BLaER1 treated with 17β-estradiol and CSF1 and Interleukin-3, amounts not matched to agents 10 nM and 100 nM (cell line): ENCODE results near the gene AOPEP.

Source experiments
- H3K27ac ChIP-seq, 11 experiments: shearing (Covaris generic); formaldehyde crosslinking; 2 replicates each; pipeline ENCODE4 v1.8.1; 2022
- H3K27me3 ChIP-seq, 11 experiments: shearing (Covaris generic); formaldehyde crosslinking; 2 replicates each; pipeline ENCODE4 v1.8.1; 2022
- H3K36me3 ChIP-seq, 11 experiments: shearing (Covaris generic); formaldehyde crosslinking; 2 replicates each; pipeline ENCODE4 v1.8.1; 2022
- H3K4me1 ChIP-seq, 10 experiments: shearing (Covaris generic); formaldehyde crosslinking; 2 replicates each; pipeline ENCODE4 v1.8.1; 2022
- H3K4me2 ChIP-seq, 11 experiments: shearing (Covaris generic); formaldehyde crosslinking; 2 replicates each; pipeline ENCODE4 v1.8.1; 2022
- H3K4me3 ChIP-seq, 10 experiments: shearing (Covaris generic); formaldehyde crosslinking; 2 replicates each; pipeline ENCODE4 v1.8.1; 2022
- H3K9ac ChIP-seq, 11 experiments: shearing (Covaris generic); formaldehyde crosslinking; 2 replicates each; pipeline ENCODE4 v1.8.1; 2022
- H3K9me3 ChIP-seq, 11 experiments: shearing (Covaris generic); formaldehyde crosslinking; replicated peaks in 1 of 11; 2 replicates each; pipeline ENCODE4 v1.8.1; 2022
- H4K20me1 ChIP-seq, 11 experiments: shearing (Covaris generic); formaldehyde crosslinking; 2 replicates each; pipeline ENCODE4 v1.8.1; 2022
- Cebpa-rat ChIP-seq, 11 experiments: shearing (Covaris generic); IDR thresholded peaks; 2 replicates each; pipeline ENCODE4 v1.8.1; 2022

The AOPEP gene

DNA sequence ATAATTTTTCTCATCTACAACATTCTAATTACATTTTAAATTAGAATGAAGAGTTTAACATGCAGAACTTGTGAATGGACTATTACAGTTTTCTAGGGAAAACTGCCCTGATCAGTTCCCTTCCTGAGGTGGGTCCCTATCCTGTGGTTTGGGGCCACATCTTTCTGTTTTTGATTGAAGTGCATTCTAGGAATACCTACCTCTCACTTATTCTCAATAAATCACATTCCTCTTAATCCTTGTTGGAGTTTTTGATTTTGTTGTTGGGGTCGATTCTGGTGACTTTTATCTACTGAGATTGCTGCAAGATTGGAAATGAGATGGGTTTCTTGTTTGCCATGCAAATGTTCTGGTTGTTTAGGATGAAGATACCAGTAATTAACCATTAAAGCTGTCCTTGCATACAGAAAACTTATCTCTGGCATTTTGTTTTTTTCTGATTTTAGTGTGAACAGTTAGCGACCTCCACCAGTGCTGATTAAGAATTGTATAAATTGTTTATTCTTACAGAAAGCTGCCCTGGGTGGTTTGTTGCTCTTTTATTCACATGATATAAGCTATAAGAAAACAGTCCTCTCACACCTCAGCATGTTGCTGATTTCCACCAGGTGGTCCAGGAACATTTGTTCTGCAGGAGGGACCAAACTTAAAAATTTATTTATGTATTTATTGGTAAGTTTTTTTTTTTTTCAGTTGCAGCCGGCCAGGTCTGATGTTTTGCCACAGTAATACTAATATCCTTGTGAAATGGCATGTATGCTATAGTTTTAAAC is 321.1 kb downstream of the AOPEP start:
- H3K4me2 ChIP-seq: peak overlapping the region in 4 of 11 experiments; percentile 78 to 94 (median 80); a peak in 4 of 22 replicates
- 0 out of 22 replicates have a peak, but pooled peaks cover 0 to 4% (median 0%) of the 10 kb centered on the region in 11 experiments for H3K9me3 ChIP-seq
- H3K9ac ChIP-seq: no peak overlapping the region
- H4K20me1 ChIP-seq: peaks cover 0 to 62% (median 40%) of the 10 kb centered on the region in 11 experiments; a peak in 18 of 22 replicates
- TF ChIP-seq Cebpa-rat (IDR thresholded peaks at IDR 0.05): no peak
- no peak overlapping the region; a peak in 1 of 20 replicates for H3K4me3 ChIP-seq
- no peak overlapping the region for H3K27ac ChIP-seq
- peaks cover 0 to 17% (median 5%) of the 10 kb centered on the region in 11 experiments; a peak in 6 of 22 replicates for H3K36me3 ChIP-seq
- peaks cover 0 to 10% (median 6%) of the 10 kb centered on the region in 10 experiments; a peak in 12 of 20 replicates for H3K4me1 ChIP-seq
- peaks cover 41 to 66% (median 59%) of the 10 kb centered on the region in 11 experiments for H3K27me3 ChIP-seq

DNA sequence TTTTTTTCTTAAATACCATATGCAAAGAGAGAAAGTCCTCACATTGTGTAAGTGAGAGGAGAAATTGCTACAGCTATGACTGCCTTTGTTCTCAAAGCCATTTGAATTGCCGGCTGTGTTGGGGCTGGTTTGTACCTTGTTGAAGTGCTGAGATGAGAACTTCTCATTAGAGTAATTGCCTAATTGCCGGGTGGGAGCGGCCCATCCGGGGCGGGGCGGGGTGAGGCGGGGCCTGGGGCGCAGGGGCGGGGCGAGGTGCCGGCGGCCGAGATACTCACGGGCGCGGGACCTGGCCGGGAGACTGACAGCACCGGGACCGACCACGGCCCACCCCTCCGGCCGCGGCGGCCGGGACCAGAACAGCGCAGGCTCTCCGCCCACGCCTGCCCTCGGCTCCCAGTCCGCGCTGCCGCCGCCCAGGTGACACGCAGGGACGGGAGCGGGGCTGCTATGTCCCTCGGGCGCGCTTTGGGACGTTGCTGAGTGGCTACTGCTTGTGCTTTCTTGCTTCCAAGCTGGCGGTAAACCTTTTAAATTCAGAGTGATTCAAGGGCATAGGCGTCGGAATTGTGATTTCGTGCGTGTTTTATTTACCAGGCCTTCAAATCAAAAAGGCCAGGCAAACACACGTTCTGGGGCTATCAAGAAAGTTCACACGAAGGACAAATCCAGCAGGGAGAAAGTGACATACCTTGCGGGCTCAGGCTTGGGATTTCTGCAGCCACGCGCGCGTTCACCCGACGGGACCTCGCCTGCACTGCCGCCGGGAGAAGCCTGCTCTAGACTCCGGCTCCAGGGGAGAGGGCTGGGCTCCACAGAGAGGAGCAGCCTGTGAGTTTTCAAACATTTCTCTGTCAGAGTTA is 322.0 kb downstream of the AOPEP start:
- Histone ChIP-seq H3K4me3 (peak overlapping the region; percentile 45 to 68 (median 56)), H3K27me3 (peaks cover 41 to 66% (median 59%) of the 10 kb centered on the region in 11 experiments), H3K4me1 (peaks cover 0 to 10% (median 6%) of the 10 kb centered on the region in 10 experiments; a peak in 12 of 20 replicates), H3K36me3 (peaks cover 0 to 17% (median 5%) of the 10 kb centered on the region in 11 experiments; a peak in 6 of 22 replicates), H3K9me3 (0 out of 22 replicates have a peak, but pooled peaks cover 0 to 4% (median 0%) of the 10 kb centered on the region in 11 experiments), H3K27ac (no peak overlapping the region), H3K9ac (peak overlapping the region in 8 of 11 experiments; percentile 2 to 65 (median 52); a peak in 12 of 22 replicates), H4K20me1 (peaks cover 0 to 62% (median 40%) of the 10 kb centered on the region in 11 experiments; a peak in 18 of 22 replicates), H3K4me2 (peak overlapping the region; percentile 57 to 95 (median 82))
- TF ChIP-seq Cebpa-rat (IDR thresholded peaks at IDR 0.05): no peak

DNA sequence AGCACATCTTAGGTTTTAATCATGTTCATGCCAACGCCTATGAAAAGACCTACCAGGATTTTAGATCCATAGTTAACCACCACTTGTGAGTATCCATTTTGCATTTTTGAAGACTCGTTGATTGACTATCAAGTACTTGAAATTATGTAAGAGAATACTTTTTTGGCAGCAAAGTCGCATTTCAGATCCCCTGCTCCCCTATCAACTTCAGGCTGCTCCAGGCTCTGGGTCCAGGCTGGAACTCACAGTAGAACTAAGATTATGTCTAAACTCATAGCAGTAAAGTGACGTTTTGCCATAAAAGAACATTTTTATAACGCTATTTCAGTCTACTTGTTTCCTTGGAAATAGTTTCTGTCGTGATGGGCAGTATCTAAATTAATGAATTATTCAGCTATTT is 323.3 kb downstream of the AOPEP start:
- H3K27me3 ChIP-seq: peaks cover 41 to 65% (median 59%) of the 10 kb centered on the region in 11 experiments
- 0 out of 22 replicates have a peak, but pooled peaks cover 0 to 4% (median 0%) of the 10 kb centered on the region in 11 experiments for H3K9me3 ChIP-seq
- H3K4me1 ChIP-seq: peaks cover 0 to 10% (median 6%) of the 10 kb centered on the region in 10 experiments; a peak in 12 of 20 replicates
- peaks cover 0 to 9% (median 0%) of the 10 kb centered on the region in 11 experiments; a peak in 4 of 22 replicates for H3K36me3 ChIP-seq
- no peak overlapping the region for H3K27ac ChIP-seq
- H4K20me1 ChIP-seq: peaks cover 0 to 60% (median 40%) of the 10 kb centered on the region in 11 experiments; a peak in 18 of 22 replicates
- no peak overlapping the region for H3K4me2 ChIP-seq
- TF ChIP-seq Cebpa-rat (IDR thresholded peaks at IDR 0.05): no peak
- H3K9ac ChIP-seq: no peak overlapping the region
- no peak overlapping the region for H3K4me3 ChIP-seq

DNA sequence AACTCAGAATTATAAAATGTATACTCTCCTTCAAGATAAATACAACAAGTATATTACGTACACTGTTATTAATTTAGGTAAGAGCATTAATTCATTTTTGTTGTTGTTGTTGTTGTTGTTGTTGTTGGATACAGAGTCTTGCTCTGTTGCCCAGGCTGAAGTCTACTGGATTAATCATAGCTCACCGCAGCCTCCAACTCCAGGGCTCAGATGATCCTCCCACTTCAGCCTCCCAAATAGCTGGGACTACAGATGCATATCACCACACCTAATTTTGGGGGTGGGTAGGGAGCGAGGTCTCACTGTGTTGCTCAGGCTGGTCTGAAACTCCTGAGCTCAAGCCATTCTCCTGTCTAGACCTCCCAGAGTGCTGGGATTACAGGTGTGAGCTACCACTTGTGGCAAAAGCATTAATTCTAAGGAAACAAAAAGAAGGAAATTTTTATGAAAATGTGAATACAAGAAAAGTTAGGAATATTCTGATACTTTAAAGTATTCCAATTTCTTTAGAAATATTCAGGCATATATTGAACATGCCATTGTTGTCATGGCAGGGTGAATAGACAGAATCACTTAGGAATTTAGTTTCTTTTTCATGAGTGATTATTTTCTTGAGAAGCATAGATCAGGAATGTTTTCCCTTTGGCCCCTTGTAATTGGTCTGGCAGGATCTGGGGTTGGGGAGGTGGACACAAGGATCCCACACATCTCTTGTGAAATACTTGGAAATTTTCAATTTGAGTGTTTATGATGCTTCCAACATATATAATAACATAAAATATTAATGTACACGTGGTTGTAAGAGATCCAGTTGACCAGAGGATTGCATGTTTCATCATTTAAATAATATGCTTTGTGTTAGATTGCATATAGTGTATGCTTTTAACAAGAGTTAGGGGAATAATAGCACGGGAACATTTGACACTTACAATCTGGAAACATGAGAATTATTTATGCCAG is 327.4 kb downstream of the AOPEP start:
- Histone ChIP-seq H3K9ac (no peak overlapping the region), H3K27me3 (peaks cover 19 to 26% (median 21%) of the 10 kb centered on the region in 11 experiments), H3K4me3 (no peak overlapping the region), H3K4me1 (peaks cover 0 to 20% (median 4%) of the 10 kb centered on the region in 10 experiments; a peak in 11 of 20 replicates), H3K27ac (no peak overlapping the region), H3K36me3 (peaks cover 0 to 3% (median 0%) of the 10 kb centered on the region in 11 experiments; a peak in 1 of 22 replicates), H4K20me1 (peaks cover 0 to 23% (median 10%) of the 10 kb centered on the region in 11 experiments; a peak in 16 of 22 replicates), H3K9me3 (no peaks in the 10 kb centered on the region), H3K4me2 (no peak overlapping the region)
- TF ChIP-seq Cebpa-rat (IDR thresholded peaks at IDR 0.05): no peak

DNA sequence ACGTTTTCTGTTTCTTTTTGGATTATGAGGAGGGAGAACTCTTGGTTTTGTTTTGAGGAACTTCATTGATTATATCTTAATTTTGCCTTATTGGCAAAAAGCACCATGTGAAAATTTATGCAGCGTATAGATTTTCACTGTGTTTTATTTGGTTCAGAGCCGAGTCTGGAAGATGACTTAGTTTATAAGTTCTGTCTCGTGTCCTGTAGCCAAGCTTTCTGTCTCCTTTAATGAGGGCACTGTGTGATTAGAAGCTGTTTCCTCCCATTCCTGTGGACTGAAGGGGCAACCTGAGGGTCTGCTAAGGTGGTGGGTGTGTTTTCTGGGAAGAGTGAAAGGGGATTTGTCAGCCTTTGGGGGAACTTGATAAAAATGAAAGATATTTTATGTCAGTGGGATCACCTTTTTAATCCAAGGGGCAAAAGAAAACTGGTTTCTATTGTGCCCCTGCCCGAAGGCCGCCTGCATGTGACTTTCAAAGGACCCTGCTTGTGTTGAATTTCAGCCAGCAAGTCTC is 328.9 kb downstream of the AOPEP start:
- no peak overlapping the region for H3K4me2 ChIP-seq

DNA sequence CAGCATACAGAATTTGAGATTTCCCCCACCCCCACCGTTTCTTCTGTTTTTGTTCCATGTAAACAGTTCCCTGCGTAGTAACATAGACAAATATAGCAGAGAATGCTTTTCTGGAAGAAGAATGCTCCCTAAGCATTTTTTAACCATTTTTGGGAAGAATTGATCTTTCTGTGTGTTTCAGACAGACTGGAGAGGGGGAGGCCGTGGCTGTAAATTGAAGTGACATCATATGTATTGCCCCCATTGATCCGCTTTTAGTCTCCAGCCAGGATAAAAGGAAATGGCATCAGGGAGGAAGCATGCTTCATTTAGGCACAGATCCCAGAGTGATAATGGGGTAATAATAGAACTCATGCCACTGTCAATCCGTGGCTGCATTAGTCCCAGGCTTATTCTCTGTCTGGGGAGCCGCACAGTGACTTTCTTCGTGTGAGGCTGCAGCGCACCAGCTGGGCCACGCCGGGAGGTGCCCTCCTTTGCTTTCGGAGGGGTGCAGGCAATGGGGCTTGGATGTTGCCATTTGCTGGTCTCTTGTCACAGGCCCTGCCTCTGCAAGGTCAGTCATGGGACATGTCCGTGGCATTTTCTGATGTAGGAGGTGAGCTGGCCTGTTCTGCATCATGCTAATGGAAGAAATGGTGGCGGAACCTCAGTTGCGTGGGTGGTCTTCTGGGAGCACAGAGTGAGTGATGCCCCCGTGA is 329.5 kb downstream of the AOPEP start:
- no peak overlapping the region for H3K27ac ChIP-seq
- H3K9me3 ChIP-seq: no peaks in the 10 kb centered on the region
- H3K9ac ChIP-seq: no peak overlapping the region
- peaks cover 0 to 5% (median 0%) of the 10 kb centered on the region in 11 experiments; a peak in 4 of 22 replicates for H3K27me3 ChIP-seq
- H3K4me1 ChIP-seq: peaks cover 0 to 33% (median 8%) of the 10 kb centered on the region in 10 experiments; a peak in 9 of 20 replicates
- H3K4me2 ChIP-seq: 0 out of 22 replicates have a peak overlapping the region, but pooled peaks of 1 of the 11 experiments have one; percentile 4
- H3K4me3 ChIP-seq: no peak overlapping the region
- peaks cover 0 to 4% (median 0%) of the 10 kb centered on the region in 11 experiments; a peak in 2 of 22 replicates for H4K20me1 ChIP-seq
- peaks cover 0 to 7% (median 0%) of the 10 kb centered on the region in 11 experiments; a peak in 3 of 22 replicates for H3K36me3 ChIP-seq
- no peak for TF ChIP-seq Cebpa-rat (IDR thresholded peaks at IDR 0.05)

More for the DNA sequence above, 328.9 kb downstream of the AOPEP start:
- TF ChIP-seq Cebpa-rat (IDR thresholded peaks at IDR 0.05): no peak
- Histone ChIP-seq H4K20me1 (peaks cover 0 to 9% (median 0%) of the 10 kb centered on the region in 11 experiments; a peak in 3 of 22 replicates), H3K27ac (no peak overlapping the region), H3K36me3 (peaks cover 0 to 3% (median 0%) of the 10 kb centered on the region in 11 experiments; a peak in 1 of 22 replicates), H3K9ac (no peak overlapping the region), H3K27me3 (peaks cover 4 to 11% (median 6%) of the 10 kb centered on the region in 11 experiments), H3K4me1 (peaks cover 0 to 29% (median 7%) of the 10 kb centered on the region in 10 experiments; a peak in 9 of 20 replicates), H3K9me3 (no peaks in the 10 kb centered on the region), H3K4me3 (no peak overlapping the region)

DNA sequence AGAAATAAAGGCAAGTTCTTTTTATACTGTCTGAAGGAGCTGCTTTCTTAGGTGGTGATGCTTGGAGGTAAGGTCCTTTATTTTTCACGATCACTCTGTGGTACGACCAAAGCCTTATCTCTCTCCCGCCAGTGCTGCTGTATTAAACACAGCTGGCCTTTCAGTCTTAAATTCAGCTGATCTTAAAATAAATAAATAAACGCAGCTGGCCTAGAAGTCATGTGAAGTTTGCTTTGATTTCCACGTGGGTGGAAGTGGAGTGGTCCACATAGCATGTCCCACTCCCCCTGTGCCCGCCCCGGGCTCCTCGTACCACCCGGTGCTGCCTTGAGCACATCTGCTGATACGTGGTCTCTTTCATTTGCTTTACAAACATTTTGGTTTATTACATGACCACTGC is 330.6 kb downstream of the AOPEP start:
- TF ChIP-seq Cebpa-rat (IDR thresholded peaks at IDR 0.05): no peak
- Histone ChIP-seq H3K9me3 (no peaks in the 10 kb centered on the region), H3K36me3 (peaks cover 0 to 11% (median 4%) of the 10 kb centered on the region in 11 experiments; a peak in 5 of 22 replicates), H3K4me1 (peaks cover 0 to 37% (median 13%) of the 10 kb centered on the region in 10 experiments; a peak in 11 of 20 replicates), H3K4me3 (no peak overlapping the region), H3K27me3 (no peaks in the 10 kb centered on the region), H3K4me2 (peak overlapping the region in 3 of 11 experiments; percentile 2 to 9 (median 7); a peak in 2 of 22 replicates), H3K9ac (no peak overlapping the region), H4K20me1 (peaks cover 0 to 4% (median 0%) of the 10 kb centered on the region in 11 experiments; a peak in 2 of 22 replicates), H3K27ac (no peak overlapping the region)
